H1 (cell line): ENCODE measurements around the gene MTERF1. TPM values are rescaled to one million over a fixed set of nuclear protein-coding genes. Genes with fewer than 3 reads are reported as not detected.
A peak's percentile ranks its signal among the peaks of the same experiment; 100 is the strongest.

Experiments
- ATF3 ChIP-seq: IDR thresholded peaks from 2 replicates; pipeline ENCODE4 v1.6.1; 2011; ENCODE audit warnings: low read depth, mild to moderate bottlenecking, low read length; ENCODE audit not compliant: insufficient read depth
- CBX8 ChIP-seq: fragments of 300-800, 300-1000 bp; sonication (generic); IDR thresholded peaks from 2 replicates; pipeline ENCODE4 v1.7.1; 2016; ENCODE audit warnings: low read depth, low read length, borderline replicate concordance
- CREB1 ChIP-seq: IDR thresholded peaks from 2 replicates; pipeline ENCODE4 v1.6.1; 2012; ENCODE audit warnings: inconsistent platforms
- E2F6 ChIP-seq: IDR thresholded peaks from 2 replicates; pipeline ENCODE4 v1.6.1; 2012; ENCODE audit warnings: inconsistent platforms
- EGR1 ChIP-seq: IDR thresholded peaks from 2 replicates; pipeline ENCODE4 v1.6.1; 2011; ENCODE audit warnings: low read depth, low read length, borderline replicate concordance
- EP300 ChIP-seq, 2 experiments: IDR thresholded peaks; 1 replicate in 1 of 2; 2 replicates in 1 of 2; pipeline ENCODE4 v1.6.1; 2011 to 2012; ENCODE audit warnings: low read depth in 2 of 2, low read length in 2 of 2, mild to moderate bottlenecking in 2 of 2, borderline replicate concordance in 1 of 2, inconsistent platforms in 1 of 2, moderate library complexity in 1 of 2
- GTF2F1 ChIP-seq: IDR thresholded peaks from 2 replicates; pipeline ENCODE4 v1.6.1; 2012; ENCODE audit warnings: low read depth, low read length, improper control_type of control experiment, borderline replicate concordance
- HDAC2 ChIP-seq, 2 experiments: fragments of 300-600 bp in 1 of 2; sonication (generic) in 1 of 2; IDR thresholded peaks; 2 replicates each; pipeline ENCODE4 v1.6.1; 2011 to 2012; ENCODE audit warnings: low read depth in 2 of 2, low read length in 2 of 2, mild to moderate bottlenecking in 2 of 2, moderate library complexity in 2 of 2, borderline replicate concordance in 1 of 2, inconsistent platforms in 1 of 2
- JUND ChIP-seq: IDR thresholded peaks from 2 replicates; pipeline ENCODE4 v1.6.1; 2011; ENCODE audit warnings: mild to moderate bottlenecking, improper control_type of control experiment, low read length
- KDM4A ChIP-seq: IDR thresholded peaks from one replicate; pipeline ENCODE4 v1.7.1; 2012; ENCODE audit warnings: low read depth, mild to moderate bottlenecking, moderate library complexity, low read length, inconsistent platforms; ENCODE audit not compliant: severe bottlenecking
- KDM5A ChIP-seq: fragments of 200-600 bp; IDR thresholded peaks from 2 replicates; pipeline ENCODE4 v1.7.1; 2012; ENCODE audit warnings: mild to moderate bottlenecking, low read length, inconsistent platforms, mixed read lengths
- NRF1 ChIP-seq: IDR thresholded peaks from 2 replicates; pipeline ENCODE4 v1.6.1; 2011; ENCODE audit warnings: mild to moderate bottlenecking, low read depth, low read length, improper control_type of control experiment
- PHF8 ChIP-seq: fragments of 200-600 bp; sonication (generic); conservative IDR thresholded peaks from 2 replicates; pipeline ENCODE4 v1.7.1; 2012; ENCODE audit warnings: low read depth, mild to moderate bottlenecking, inconsistent platforms, low read length, moderate library complexity
- POLR2A ChIP-seq, 2 experiments: IDR thresholded peaks; 1 replicate in 1 of 2; 2 replicates in 1 of 2; pipeline ENCODE4 v1.6.1; 2011; ENCODE audit warnings: low read depth in 2 of 2, low read length in 2 of 2, mild to moderate bottlenecking in 2 of 2; ENCODE audit errors: control extremely low read depth in 1 of 2
- POLR2AphosphoS5 ChIP-seq: IDR thresholded peaks from 2 replicates; pipeline ENCODE4 v1.6.1; 2011; ENCODE audit warnings: low read depth, low read length
- RFX5 ChIP-seq: IDR thresholded peaks from 2 replicates; pipeline ENCODE4 v1.6.1; 2011; ENCODE audit warnings: low read depth, low read length, improper control_type of control experiment, borderline replicate concordance
- SAP30 ChIP-seq: fragments of 300-600 bp; sonication (generic); IDR thresholded peaks from 2 replicates; pipeline ENCODE4 v1.7.1; 2012; ENCODE audit warnings: low read length, moderate library complexity, mild to moderate bottlenecking, inconsistent platforms; ENCODE audit not compliant: insufficient read depth, insufficient replicate concordance
- SIN3A ChIP-seq, 2 experiments: IDR thresholded peaks in 1 of 2; conservative IDR thresholded peaks in 1 of 2; 2 replicates each; pipeline ENCODE4 v1.6.1; 2011 to 2012; ENCODE audit warnings: low read length in 2 of 2, improper control_type of control experiment in 1 of 2, low read depth in 1 of 2, mild to moderate bottlenecking in 1 of 2
- SP1 ChIP-seq: IDR thresholded peaks from 2 replicates; pipeline ENCODE4 v1.6.1; 2011; ENCODE audit warnings: low read depth, low read length
- SP2 ChIP-seq: IDR thresholded peaks from 2 replicates; pipeline ENCODE4 v1.6.1; 2012; ENCODE audit warnings: mild to moderate bottlenecking, low read length, inconsistent platforms
- TAF1 ChIP-seq: IDR thresholded peaks from 2 replicates; pipeline ENCODE4 v1.6.1; 2011; ENCODE audit warnings: mild to moderate bottlenecking, low read depth, low read length
- TCF12 ChIP-seq: IDR thresholded peaks from 2 replicates; pipeline ENCODE4 v1.6.1; 2011; ENCODE audit warnings: low read depth, mild to moderate bottlenecking, low read length
- polyA plus RNA-seq, 7 experiments: library from polyadenylated mRNA; depleted of rRNA in 3 of 7; stranded (reverse) in 5 of 7; unstranded in 2 of 7; fragments of >200 nt in 5 of 7; fragments of 200-250 nt in 2 of 7; gene quantifications; 1 replicate in 5 of 7; 2 replicates in 1 of 7; 4 replicates in 1 of 7; pipeline versions ENCODE4 v1.2.1 to v1.2.3, GENCODE V29; 2011 to 2013; ENCODE audit warnings: missing spikeins in 2 of 7, mixed read lengths in 2 of 7
- total RNA-seq: library from RNA; stranded (reverse); fragmentation: NEBNext Ultra II Directional; extraction: Animal tissue kit (Norgen Biotek cat#: 25700); gene quantifications from 2 replicates; pipeline ENCODE4 v1.2.1, GENCODE V29; 2021

MTERF1 gene
- total and polyA plus RNA-seq, 2 of the 8 experiments (the other 6 are each of a cell fraction or from before 2014, with no cell fraction given), result 4.5 to 12.6 TPM

GRCh38 chr7:91880413-91881241, at the start of gene MTERF1 (continued):
- TF ChIP-seq JUND (0 out of 2 replicates have a peak, but pooled peaks have one; percentile 59), SIN3A (conservative IDR thresholded peaks at IDR 0.05 in 1 of 2, IDR thresholded peaks at IDR 0.05 in 1 of 2; ENCODE audit: low read depth in 1 of 2, low read length in 2 of 2) (peak in 1 of 2 experiments; percentile 65; a peak in 1 of 4 replicates), SP1 (no peak), CBX8 (no peak), E2F6 (peak; percentile 31; the same call in 1 of the 2 replicates), SP2 (peak; percentile 47; the same call in 1 of the 2 replicates), TAF1 (peak; percentile 93), PHF8 (peak; percentile 85), ATF3 (peak; percentile 58; the same call in 1 of the 2 replicates), KDM4A (peak; percentile 63), RFX5 (no peak), HDAC2 (IDR thresholded peaks at IDR 0.05; ENCODE audit: borderline replicate concordance in 1 of 2, low read depth in 2 of 2, low read length in 2 of 2) (0 out of 4 replicates have a peak, but pooled peaks of 1 of the 2 experiments have one; percentile 21), CREB1 (peak; percentile 91), POLR2AphosphoS5 (peak; percentile 95), KDM5A (peak; percentile 37; the same call in 1 of the 2 replicates), POLR2A (IDR thresholded peaks at IDR 0.05; ENCODE audit: control extremely low read depth in 1 of 2, low read depth in 2 of 2, low read length in 2 of 2) (peak; percentile 63 to 91), EGR1 (peak; percentile 95), SAP30 (peak; percentile 56), EP300 (IDR thresholded peaks at IDR 0.05; ENCODE audit: borderline replicate concordance in 1 of 2, low read depth in 2 of 2, low read length in 2 of 2) (0 out of 3 replicates have a peak, but pooled peaks of 1 of the 2 experiments have one; percentile 51), NRF1 (no peak), GTF2F1 (0 out of 2 replicates have a peak, but pooled peaks have one; percentile 57), TCF12 (no peak)
